Fibroblast of gingiva (primary cell): ENCODE measurements around the gene ACTR1A.
"Not testable (repeated sequence)": the region's sequence is repeated elsewhere in the genome, so short reads cannot be mapped to it uniquely, and the experiment has no call there.

ENCODE experiments used
- DNase-seq: peaks from one replicate; pipeline ENCODE4 v3.0.0-alpha.2; 2011; ENCODE audit warnings: low read depth

Gene ACTR1A

GRCh38 chr10:102480396-102480795, 22.1 kb downstream of the ACTR1A start:
- no peak for DNase-seq

DNA sequence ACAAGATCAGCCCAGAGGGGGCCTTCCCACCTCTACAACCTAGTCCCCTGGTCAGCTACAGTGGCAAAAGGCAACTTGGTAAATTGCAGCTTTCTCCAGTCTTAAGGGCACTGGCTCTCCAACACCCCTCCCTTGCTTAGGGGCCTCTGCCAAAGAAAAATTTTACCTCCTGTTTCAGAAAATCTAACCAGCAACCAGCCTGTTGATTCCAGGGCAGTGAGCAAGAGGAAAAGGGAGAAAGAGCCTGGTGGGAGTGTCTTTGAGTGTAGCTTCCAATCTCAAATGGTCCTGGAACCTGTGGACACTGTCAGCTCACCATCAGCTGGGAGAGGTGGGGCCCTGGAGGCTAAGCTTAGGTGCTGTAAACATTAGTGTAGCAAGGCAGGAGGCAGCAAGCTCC, 22.9 kb downstream of the ACTR1A start:
- DNase-seq = no peak

GRCh38 chr10:102476466-102477141, 25.9 kb downstream of the ACTR1A start:
- DNase-seq = no peak

DNA sequence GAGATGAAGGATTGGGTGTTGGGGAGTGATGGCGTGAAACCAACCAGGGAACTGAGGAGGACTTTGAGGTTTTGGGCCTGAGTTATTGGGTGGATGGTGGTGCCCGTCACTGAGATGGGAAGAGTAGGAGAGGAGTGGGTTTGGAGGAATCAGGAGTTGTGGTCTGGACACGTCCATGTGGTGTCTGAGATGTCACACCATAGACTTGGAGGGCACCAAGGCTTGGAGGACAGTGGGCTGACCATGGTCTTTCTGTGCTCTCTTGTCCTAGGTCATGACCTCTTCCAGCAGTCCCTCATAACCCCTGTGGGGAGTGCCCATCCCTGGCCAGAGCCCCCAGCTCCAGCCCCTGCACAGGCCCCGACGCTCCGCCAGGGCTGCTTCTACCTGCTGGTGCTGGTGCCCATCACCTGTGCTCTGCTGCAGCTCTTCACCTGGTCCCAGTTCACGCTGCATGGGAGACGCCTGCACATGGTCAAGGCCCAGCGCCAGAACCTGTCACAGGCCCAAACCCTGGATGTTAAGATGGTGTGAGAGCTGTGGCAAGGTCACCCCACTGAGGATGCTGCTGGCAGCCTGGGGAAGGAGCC, 27.0 kb downstream of the ACTR1A start:
- no peak for DNase-seq

GRCh38 chr10:102473445-102474331, 28.8 kb downstream of the ACTR1A start:
- DNase-seq = no peak

DNA sequence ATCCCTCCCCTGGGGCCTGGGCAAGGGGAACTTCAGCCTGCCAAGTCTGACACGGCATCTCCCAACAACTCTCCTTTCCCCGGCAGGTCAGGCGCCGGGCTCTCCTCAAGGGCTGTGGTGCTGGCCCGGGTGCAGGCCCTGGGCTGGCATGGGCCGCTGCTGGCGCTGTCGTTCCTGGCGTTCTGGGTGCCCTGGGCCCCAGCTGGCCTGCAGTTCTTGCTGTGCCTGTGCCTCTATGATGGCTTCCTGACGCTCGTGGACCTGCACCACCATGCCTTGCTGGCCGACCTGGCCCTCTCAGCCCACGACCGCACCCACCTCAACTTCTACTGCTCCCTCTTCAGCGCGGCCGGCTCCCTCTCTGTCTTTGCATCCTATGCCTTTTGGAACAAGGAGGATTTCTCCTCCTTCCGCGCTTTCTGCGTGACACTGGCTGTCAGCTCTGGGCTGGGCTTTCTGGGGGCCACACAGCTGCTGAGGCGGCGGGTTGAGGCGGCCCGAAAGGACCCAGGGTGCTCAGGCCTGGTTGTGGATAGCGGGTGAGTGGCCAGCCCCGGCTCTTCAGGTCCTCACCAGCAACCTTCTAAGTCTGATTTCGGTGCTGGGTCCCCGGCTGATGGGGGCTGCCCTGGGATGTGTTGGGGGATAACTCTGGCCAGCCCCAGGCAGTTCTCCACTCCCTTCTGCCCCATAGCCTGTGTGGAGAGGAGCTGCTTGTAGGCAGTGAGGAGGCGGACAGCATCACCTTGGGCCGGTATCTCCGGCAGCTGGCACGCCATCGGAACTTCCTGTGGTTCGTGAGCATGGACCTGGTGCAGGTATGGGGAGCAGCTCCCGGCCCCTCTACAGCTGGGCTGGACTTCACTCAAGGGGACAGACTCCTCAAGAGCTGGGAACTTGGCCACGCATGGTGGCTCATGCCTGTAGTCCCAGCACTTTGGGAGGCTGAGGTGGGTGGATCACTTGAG, 31.6 kb downstream of the ACTR1A start:
- DNase-seq = no peak

DNA sequence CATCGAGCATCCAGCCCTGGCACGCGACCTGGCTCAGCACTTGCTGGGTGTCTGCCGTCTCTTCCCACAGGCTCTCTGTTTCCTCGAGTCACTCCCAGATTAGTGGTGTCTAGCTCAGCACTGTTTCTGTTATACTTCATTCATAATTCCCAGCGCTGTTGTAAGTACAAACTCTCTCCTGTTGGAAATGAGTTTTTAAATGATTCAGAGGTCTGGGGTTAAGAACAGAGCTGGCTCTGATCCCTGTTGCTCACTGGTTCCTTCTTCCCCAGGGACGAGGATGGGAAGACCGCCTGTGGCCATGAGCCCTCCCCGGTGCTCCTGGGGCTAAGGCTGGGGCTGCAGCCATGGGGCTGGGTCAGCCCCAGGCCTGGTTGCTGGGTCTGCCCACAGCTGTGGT, 33.8 kb downstream of the ACTR1A start:
- no peak for DNase-seq

DNA sequence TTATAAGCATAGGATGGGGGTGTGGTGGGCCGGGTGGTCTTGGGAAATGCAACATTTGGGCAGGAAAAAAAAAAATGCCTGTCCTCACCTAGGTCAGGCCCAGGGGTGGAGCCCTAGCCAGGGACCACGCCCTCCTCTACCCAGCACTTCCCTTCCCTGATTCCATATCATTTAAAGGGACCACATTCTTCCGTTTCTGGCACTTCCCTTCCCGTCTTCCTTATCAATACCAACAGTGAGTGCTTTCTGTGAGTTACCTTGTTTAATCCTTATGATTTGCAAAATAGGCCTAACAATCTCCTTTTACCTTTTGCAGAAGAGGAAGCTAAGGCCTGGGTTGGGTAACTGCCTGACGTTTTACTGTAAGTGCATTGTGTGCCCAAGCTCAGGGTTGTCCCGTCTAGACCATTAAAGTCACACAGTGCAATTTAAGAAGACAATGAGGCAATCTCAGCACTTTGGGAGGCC, 34.5 kb downstream of the ACTR1A start:
- DNase-seq = no peak

DNA sequence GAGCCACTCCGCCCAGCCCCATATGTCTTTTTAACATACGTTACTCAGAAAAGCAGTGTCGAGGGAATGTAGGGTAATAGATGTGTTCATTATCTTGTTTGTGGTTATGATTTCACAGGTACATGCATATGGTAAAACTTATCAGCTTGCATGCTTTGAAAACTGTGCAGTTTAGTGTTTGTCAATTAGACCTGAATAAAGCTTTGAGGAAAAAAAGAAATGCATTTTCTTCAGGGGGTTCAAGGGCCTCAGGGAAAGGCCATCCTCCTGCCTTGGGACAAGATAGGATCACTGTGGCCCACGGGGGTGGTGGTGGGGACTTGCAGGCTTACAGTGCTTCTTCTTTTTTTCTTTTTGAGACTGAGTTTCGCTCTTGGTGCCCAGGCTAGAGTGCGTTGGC, 35.2 kb downstream of the ACTR1A start:
- DNase-seq = no peak

DNA sequence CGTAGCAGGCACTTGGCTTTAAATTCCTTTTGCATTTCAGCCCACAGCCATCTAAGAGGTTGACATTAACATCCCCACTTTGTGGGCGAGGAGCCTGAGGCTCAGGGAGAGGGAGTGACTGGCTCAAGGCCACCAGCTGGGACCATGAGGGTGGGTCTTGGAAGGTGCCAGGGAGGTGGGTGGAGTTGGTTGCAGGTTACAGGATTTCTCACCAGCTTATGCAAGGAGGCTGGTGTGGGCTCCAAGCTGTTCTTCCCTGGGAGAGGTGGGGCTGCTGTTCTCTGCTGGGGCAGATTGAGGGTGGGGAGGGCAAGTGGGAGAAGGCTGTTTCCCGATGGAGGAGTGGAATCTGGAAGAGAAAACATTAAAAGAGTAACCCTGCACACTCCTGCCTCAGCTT, 37.0 kb downstream of the ACTR1A start:
- DNase-seq = no peak

GRCh38 chr10:102463983-102464382, 38.5 kb downstream of the ACTR1A start:
- no peak for DNase-seq

GRCh38 chr10:102462512-102463054, 39.9 kb downstream of the ACTR1A start:
- no peak for DNase-seq

- DNase-seq = peak; percentile 66
These were observed 41.1 kb downstream of the ACTR1A start for GRCh38 chr10:102461187-102462054.

- no peak for DNase-seq
These were observed 41.7 kb downstream of the ACTR1A start for GRCh38 chr10:102460836-102461186.

DNA sequence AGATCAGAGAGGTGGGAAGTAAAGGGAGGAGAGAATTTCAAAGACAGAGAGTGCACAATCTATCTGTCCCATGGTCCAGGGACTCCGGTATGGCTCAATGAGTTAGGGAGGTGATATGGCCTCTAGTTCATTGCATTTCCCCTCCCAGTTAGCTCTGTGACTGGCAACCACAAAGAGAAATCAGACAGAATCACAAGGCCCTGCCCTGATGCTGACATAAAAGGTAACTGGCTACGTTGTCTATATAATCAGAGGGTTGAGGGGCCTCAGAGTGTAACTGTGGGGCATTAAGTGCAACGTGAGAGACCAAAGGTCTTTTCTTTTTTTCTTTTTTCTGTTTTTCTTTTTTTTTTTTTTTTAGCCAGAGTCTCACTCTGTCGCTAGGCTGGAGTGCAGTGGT, 43.9 kb downstream of the ACTR1A start:
- DNase-seq = no peak

GRCh38 chr10:102457591-102458150, 44.8 kb downstream of the ACTR1A start:
- no peak for DNase-seq

- DNase-seq = peak; percentile 69
These were observed 46.5 kb downstream of the ACTR1A start for GRCh38 chr10:102455893-102456471.

- DNase-seq = not testable (repeated sequence)
These were observed 47.6 kb downstream of the ACTR1A start for GRCh38 chr10:102454662-102455487.

GRCh38 chr10:102453502-102453901, 49.0 kb downstream of the ACTR1A start:
- DNase-seq = no peak
